Retinal pigment epithelial cell (primary cell): Measurements from ENCODE around the gene MMP1.
"Not testable (repeated sequence)": the region's sequence is repeated elsewhere in the genome, so short reads cannot be mapped to it uniquely, and the experiment has no call there.

Experiments used
- DNase-seq: peaks from one replicate; pipeline ENCODE4 v3.0.0-alpha.2; 2010; ENCODE audit warnings: low read depth
- H3K4me3 ChIP-seq: 2 replicates; pipeline ENCODE4 v1.5.1; 2011; ENCODE audit warnings: mild to moderate bottlenecking, low read length, control low read depth, moderate library complexity
- TF ChIP-seq, protein P1 (sequence below): conservative IDR thresholded peaks from 2 replicates; pipeline ENCODE4 v1.5.1; 2011; ENCODE audit warnings: low read depth, low read length, control low read depth, inconsistent platforms

Gene MMP1

GRCh38 chr11:102749101-102749722 is 48.7 kb downstream of the MMP1 start:
- no peak for DNase-seq
- TF ChIP-seq, protein P1, sequence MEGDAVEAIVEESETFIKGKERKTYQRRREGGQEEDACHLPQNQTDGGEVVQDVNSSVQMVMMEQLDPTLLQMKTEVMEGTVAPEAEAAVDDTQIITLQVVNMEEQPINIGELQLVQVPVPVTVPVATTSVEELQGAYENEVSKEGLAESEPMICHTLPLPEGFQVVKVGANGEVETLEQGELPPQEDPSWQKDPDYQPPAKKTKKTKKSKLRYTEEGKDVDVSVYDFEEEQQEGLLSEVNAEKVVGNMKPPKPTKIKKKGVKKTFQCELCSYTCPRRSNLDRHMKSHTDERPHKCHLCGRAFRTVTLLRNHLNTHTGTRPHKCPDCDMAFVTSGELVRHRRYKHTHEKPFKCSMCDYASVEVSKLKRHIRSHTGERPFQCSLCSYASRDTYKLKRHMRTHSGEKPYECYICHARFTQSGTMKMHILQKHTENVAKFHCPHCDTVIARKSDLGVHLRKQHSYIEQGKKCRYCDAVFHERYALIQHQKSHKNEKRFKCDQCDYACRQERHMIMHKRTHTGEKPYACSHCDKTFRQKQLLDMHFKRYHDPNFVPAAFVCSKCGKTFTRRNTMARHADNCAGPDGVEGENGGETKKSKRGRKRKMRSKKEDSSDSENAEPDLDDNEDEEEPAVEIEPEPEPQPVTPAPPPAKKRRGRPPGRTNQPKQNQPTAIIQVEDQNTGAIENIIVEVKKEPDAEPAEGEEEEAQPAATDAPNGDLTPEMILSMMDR = no peak

GRCh38 chr11:102746746-102747578 is 51.0 kb downstream of the MMP1 start:
- not testable (repeated sequence) for DNase-seq, H3K4me3 ChIP-seq

More at GRCh38 chr11:102749101-102749722, 48.7 kb downstream of the MMP1 start:
- no peak overlapping the region for H3K4me3 ChIP-seq
